HCT116 (cell line): Measurements from ENCODE around the gene NUP153. TPM values are rescaled to one million over a fixed set of nuclear protein-coding genes. Genes with fewer than 3 reads are reported as not detected.

Source experiments
- ATAC-seq: fragments of 200-7000 bp; cut with Tn5 transposase; 2 replicates; pipeline ENCODE4 v1.9.1; 2020; ENCODE audit warnings: mild to moderate bottlenecking, moderate library complexity
- BruUV-seq: library from RNA; stranded (reverse); fragments of 400-500 nt; replicated peaks from 2 replicates; lab custom pipeline; 2021; lab: Mats Ljungman, UMichigan
- CTCF ChIA-PET: fragments of 300-600 bp; sonication (Branson Sonifier 250); formaldehyde crosslinking; loops from one replicate; lab custom pipeline; 2021; ENCODE audit warnings: antibody characterized with exemption; lab: Charles Lee
- POLR2A ChIA-PET: fragments of 300-600, 350-600 bp; sonication (Branson Sonifier 250); formaldehyde crosslinking; loops from one replicate; lab custom pipeline; 2021; ENCODE audit warnings: antibody characterized with exemption; lab: Charles Lee
- RAD21 ChIA-PET, 2 experiments: fragments of 300-600 bp; sonication (Branson Sonifier 250); formaldehyde crosslinking; loops; one replicate each; lab custom pipeline; 2023; ENCODE audit warnings: low total read pairs in 2 of 2; ENCODE audit not compliant: uncharacterized antibody in 2 of 2, unreplicated experiment in 2 of 2, low non-redundant PET in 1 of 2; lab: Charles Lee
- DNase-seq: peaks from one replicate; pipeline ENCODE4 v3.0.0-alpha.2; 2010; ENCODE audit warnings: low read depth, low spot score
- H2AFZ ChIP-seq: fragments of 200-600 bp; shearing (Covaris generic), sonication (generic); 2 replicates; pipeline ENCODE4 v1.6.1; 2017; ENCODE audit warnings: low read depth, mixed run types, mixed read lengths, antibody characterized with exemption, low read length; ENCODE audit not compliant: poor library complexity, severe bottlenecking
- H3K27ac ChIP-seq: 2 replicates; pipeline ENCODE4 v1.5.1; 2012; ENCODE audit warnings: low read depth, low read length
- H3K27me3 ChIP-seq: fragments of 200-600 bp; sonication (generic); 2 replicates; pipeline ENCODE4 v1.6.1; 2016; ENCODE audit warnings: mixed run types, low read length, mixed read lengths; ENCODE audit not compliant: insufficient read depth
- H3K36me3 ChIP-seq, 2 experiments: fragments of 200-500 bp in 1 of 2; fragments of 200-600 bp in 1 of 2; sonication (Bioruptor generic) in 1 of 2; sonication (generic) in 1 of 2; 2 replicates each; pipeline versions ENCODE4 v1.5.1 to v1.6.1; 2014 to 2016; ENCODE audit warnings: low read length in 2 of 2, inconsistent platforms in 1 of 2, mixed read lengths in 1 of 2, mixed run types in 1 of 2; ENCODE audit not compliant: insufficient read depth in 2 of 2, control insufficient read depth in 1 of 2
- H3K4me1 ChIP-seq, 2 experiments: fragments of 200-600 bp in 1 of 2; sonication (generic) in 1 of 2; 2 replicates each; pipeline versions ENCODE4 v1.5.1 to v1.6.1; 2012 to 2017; ENCODE audit warnings: low read length in 2 of 2, inconsistent platforms in 1 of 2, mild to moderate bottlenecking in 1 of 2, mixed read lengths in 1 of 2, mixed run types in 1 of 2, moderate library complexity in 1 of 2; ENCODE audit not compliant: insufficient read depth in 2 of 2, control insufficient read depth in 1 of 2
- H3K4me2 ChIP-seq: fragments of 200-600 bp; sonication (generic); 2 replicates; pipeline ENCODE4 v1.6.1; 2017; ENCODE audit warnings: mixed run types, low read length, mixed read lengths
- H3K4me3 ChIP-seq, 2 experiments: fragments of 200-600 bp in 1 of 2; sonication (generic) in 1 of 2; replicated peaks in 1 of 2; 2 replicates each; pipeline ENCODE4 v1.5.1; 2011 to 2016; ENCODE audit warnings: low read length in 2 of 2, control low read depth in 1 of 2, low read depth in 1 of 2, mild to moderate bottlenecking in 1 of 2, mixed read lengths in 1 of 2, mixed run types in 1 of 2
- H3K79me2 ChIP-seq: fragments of 200-600 bp; sonication (generic); 2 replicates; pipeline ENCODE4 v1.6.1; 2017; ENCODE audit warnings: mild to moderate bottlenecking, mixed run types, low read length, moderate library complexity, mixed read lengths; ENCODE audit not compliant: insufficient read depth
- H3K9ac ChIP-seq: fragments of 200-600 bp; sonication (generic); 2 replicates; pipeline ENCODE4 v1.6.1; 2016; ENCODE audit warnings: low read length, mixed read lengths
- H3K9me2 ChIP-seq: fragments of 200-600 bp; sonication (generic), shearing (Covaris generic); 2 replicates; pipeline ENCODE4 v1.6.1; 2017; ENCODE audit warnings: mixed run types, mild to moderate bottlenecking, moderate library complexity; ENCODE audit not compliant: insufficient read depth
- H3K9me3 ChIP-seq, 2 experiments: fragments of 200-500 bp in 1 of 2; fragments of 200-600 bp in 1 of 2; sonication (Bioruptor generic) in 1 of 2; sonication (generic) in 1 of 2; 2 replicates each; pipeline ENCODE4 v1.6.1; 2014 to 2017; ENCODE audit warnings: low read length in 2 of 2, mixed read lengths in 2 of 2, inconsistent platforms in 1 of 2, low read depth in 1 of 2, mild to moderate bottlenecking in 1 of 2, mixed run types in 1 of 2, moderate library complexity in 1 of 2; ENCODE audit not compliant: control insufficient read depth in 1 of 2, insufficient read depth in 1 of 2
- H4K20me1 ChIP-seq: fragments of 200-600 bp; sonication (generic), shearing (Covaris generic); 2 replicates; pipeline ENCODE4 v1.6.1; 2017; ENCODE audit warnings: mixed run types, mild to moderate bottlenecking, moderate library complexity; ENCODE audit not compliant: insufficient read depth
- CBX3 ChIP-seq: IDR thresholded peaks from 2 replicates; pipeline ENCODE4 v1.6.1; 2012; ENCODE audit warnings: low read depth
- EGR1 ChIP-seq: IDR thresholded peaks from 2 replicates; pipeline ENCODE4 v1.6.1; 2012; ENCODE audit warnings: low read depth
- FOSL1 ChIP-seq: IDR thresholded peaks from 2 replicates; pipeline ENCODE4 v1.6.1; 2012; ENCODE audit warnings: low read depth
- JUND ChIP-seq: IDR thresholded peaks from 2 replicates; pipeline ENCODE4 v1.6.1; 2012
- POLR2A ChIP-seq: IDR thresholded peaks from 2 replicates; pipeline ENCODE4 v1.7.0; 2011; ENCODE audit warnings: borderline replicate concordance; ENCODE audit not compliant: insufficient read depth, insufficient read length; ENCODE audit errors: extremely low read depth
- RAD21 ChIP-seq: IDR thresholded peaks from 2 replicates; pipeline ENCODE4 v1.6.1; 2012; ENCODE audit warnings: low read depth, mild to moderate bottlenecking
- SP1 ChIP-seq: IDR thresholded peaks from 2 replicates; pipeline ENCODE4 v1.6.1; 2012; ENCODE audit warnings: low read depth
- SRF ChIP-seq: IDR thresholded peaks from 2 replicates; pipeline ENCODE4 v1.6.1; 2012; ENCODE audit warnings: low read depth
- TCF7L2 ChIP-seq: IDR thresholded peaks from 2 replicates; pipeline ENCODE4 v1.7.0; 2011; ENCODE audit warnings: borderline replicate concordance, inconsistent platforms; ENCODE audit not compliant: insufficient read depth, insufficient read length; ENCODE audit errors: extremely low read depth
- YY1 ChIP-seq: IDR thresholded peaks from 2 replicates; pipeline ENCODE4 v1.6.1; 2011; ENCODE audit warnings: low read length, low read depth, moderate library complexity, mild to moderate bottlenecking; ENCODE audit not compliant: insufficient replicate concordance; ENCODE audit errors: extremely low read depth
- ZFX ChIP-seq: fragments of 450-650 bp; IDR thresholded peaks from 2 replicates; pipeline ENCODE4 v1.6.1; 2017
- intact Hi-C: fragments of 100-400 bp; cut with micrococcal nuclease; formaldehyde crosslinking; loops from 2 replicates; pipeline ENCODE4 v1.10.0; 2022
- total RNA-seq: library from RNA; stranded (reverse); gene quantifications from one replicate; pipeline ENCODE4 v1.2.1, GENCODE V29; 2021; ENCODE audit not compliant: unreplicated experiment
- TF ChIP-seq, protein P1 (sequence below), 3 experiments: fragments of 200-600 bp in 1 of 3; sonication (generic) in 1 of 3; IDR thresholded peaks in 2 of 3; conservative IDR thresholded peaks in 1 of 3; 2 replicates each; pipeline ENCODE4 v1.5.1; 2012 to 2017; ENCODE audit warnings: low read depth in 2 of 3, low read length in 2 of 3, antibody characterized with exemption in 1 of 3, borderline replicate concordance in 1 of 3, control low read depth in 1 of 3, mild to moderate bottlenecking in 1 of 3, mixed read lengths in 1 of 3, mixed run types in 1 of 3, moderate library complexity in 1 of 3; ENCODE audit not compliant: insufficient read depth in 1 of 3
- TF ChIP-seq, protein P2 (sequence below): IDR thresholded peaks from 2 replicates; pipeline ENCODE4 v1.6.1; 2012; ENCODE audit warnings: low read depth
- TF ChIP-seq, protein P3 (sequence below): IDR thresholded peaks from 2 replicates; pipeline ENCODE4 v1.6.1; 2012

NUP153 gene
- total RNA-seq, 1 experiment from 2014 or later: 51.6 TPM

DNA sequence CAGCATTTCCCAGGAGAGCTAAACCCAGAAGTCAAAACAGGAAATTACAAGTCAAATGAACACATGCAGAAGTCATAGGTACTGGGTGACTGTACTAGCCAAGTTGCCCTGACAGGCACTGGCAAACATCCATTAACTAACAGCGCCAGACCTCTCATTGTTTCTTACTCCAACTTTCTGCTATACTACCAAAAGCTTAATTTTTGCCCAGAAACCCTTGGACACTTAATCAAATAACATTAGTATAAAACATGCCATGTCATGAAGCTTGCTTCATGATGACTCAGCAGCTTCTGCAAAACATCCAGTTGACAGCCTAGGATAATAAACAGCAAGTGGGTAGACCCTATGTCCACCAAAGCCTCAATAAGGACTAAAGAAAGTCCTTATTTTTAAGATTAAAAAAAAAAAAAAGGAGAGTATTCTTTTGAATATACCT lies 3.5 kb downstream of the NUP153 start (continued):
- TF ChIP-seq, protein P1, sequence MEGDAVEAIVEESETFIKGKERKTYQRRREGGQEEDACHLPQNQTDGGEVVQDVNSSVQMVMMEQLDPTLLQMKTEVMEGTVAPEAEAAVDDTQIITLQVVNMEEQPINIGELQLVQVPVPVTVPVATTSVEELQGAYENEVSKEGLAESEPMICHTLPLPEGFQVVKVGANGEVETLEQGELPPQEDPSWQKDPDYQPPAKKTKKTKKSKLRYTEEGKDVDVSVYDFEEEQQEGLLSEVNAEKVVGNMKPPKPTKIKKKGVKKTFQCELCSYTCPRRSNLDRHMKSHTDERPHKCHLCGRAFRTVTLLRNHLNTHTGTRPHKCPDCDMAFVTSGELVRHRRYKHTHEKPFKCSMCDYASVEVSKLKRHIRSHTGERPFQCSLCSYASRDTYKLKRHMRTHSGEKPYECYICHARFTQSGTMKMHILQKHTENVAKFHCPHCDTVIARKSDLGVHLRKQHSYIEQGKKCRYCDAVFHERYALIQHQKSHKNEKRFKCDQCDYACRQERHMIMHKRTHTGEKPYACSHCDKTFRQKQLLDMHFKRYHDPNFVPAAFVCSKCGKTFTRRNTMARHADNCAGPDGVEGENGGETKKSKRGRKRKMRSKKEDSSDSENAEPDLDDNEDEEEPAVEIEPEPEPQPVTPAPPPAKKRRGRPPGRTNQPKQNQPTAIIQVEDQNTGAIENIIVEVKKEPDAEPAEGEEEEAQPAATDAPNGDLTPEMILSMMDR (IDR thresholded peaks at IDR 0.05 in 2 of 3, conservative IDR thresholded peaks at IDR 0.05 in 1 of 3; ENCODE audit: borderline replicate concordance in 1 of 3, insufficient read depth in 1 of 3, low read depth in 2 of 3, low read length in 2 of 3): no peak

DNA sequence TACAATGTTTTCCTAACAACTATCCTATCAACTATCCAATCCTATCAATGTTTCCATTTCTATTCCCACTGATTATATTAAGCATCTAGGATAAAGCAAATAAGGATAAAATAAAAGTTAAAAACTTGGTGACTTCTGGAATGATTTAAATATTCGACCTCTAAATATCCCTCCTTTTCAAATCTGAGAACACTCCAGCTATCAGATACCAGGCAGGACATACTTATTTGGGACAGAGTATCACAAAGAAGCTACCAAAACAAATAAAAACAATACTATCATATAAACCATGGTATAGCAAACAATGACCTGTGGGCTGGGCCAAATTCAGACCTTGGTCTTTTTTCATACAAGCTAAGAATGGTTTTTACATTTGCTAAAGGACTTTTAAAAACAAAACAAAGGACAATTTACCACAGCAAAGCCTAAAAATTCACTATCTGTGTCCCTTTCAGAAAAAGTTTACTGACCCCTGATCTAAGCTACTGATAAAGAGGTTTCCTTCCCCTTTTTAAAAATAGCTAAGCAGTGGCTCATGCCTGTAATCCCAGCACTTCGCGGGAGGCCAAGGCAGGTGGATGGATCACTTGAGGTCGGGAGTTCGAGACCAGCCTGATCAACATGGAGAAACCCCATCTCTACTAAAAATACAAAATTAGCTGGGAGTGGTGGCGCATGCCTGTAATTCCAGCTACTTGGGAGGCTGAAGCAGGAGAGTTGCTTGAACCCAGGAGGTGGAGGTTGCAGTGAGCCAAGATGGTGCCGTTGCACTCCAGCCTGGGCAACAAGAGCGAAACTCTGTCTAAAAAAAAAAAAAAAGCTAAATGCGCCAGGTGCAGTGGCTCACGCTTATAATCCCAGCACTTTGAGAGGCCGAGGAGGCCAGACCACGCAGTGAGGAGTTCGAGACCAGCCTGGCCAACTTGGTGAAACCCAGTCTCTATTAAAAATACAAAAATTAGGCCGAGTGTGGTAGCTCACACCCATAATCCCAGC lies 6.0 kb downstream of the NUP153 start:
- H3K4me2 ChIP-seq: no peak overlapping the region
- peaks cover 9% of the 10 kb centered on the region; the same call in 1 of the 2 replicates for H4K20me1 ChIP-seq
- intact Hi-C loops: no loop called here
- H3K79me2 ChIP-seq: peaks cover 100% of the 10 kb centered on the region
- H3K36me3 ChIP-seq: no peaks in the 10 kb centered on the region
- H3K4me3 ChIP-seq: no peak overlapping the region
- H3K9ac ChIP-seq: no peak overlapping the region
- H3K27ac ChIP-seq: no peak overlapping the region
- no peaks in the 10 kb centered on the region for H3K27me3 ChIP-seq
- no TSS peak for BruUV-seq
- no peaks in the 10 kb centered on the region for H3K9me2 ChIP-seq
- H3K4me1 ChIP-seq: peaks cover 33 to 36% of the 10 kb centered on the region in 2 experiments
- RAD21 ChIA-PET: no interaction called here
- DNase-seq: no peak
- CTCF ChIA-PET: interaction anchor here (3.0 kb wide), 1 partner anchor 9 kb away, joined by 14 read pairs; no protein-coding TSS in a partner anchor
- ATAC-seq: no peak
- no peak overlapping the region for H2AFZ ChIP-seq
- no peaks in the 10 kb centered on the region for H3K9me3 ChIP-seq
- POLR2A ChIA-PET: interaction anchor here (1.0 kb wide), 1 partner anchor 14 kb away, joined by 3 read pairs; no protein-coding TSS in a partner anchor
- TF ChIP-seq JUND: no peak
- no peak for TF ChIP-seq SRF
- TF ChIP-seq POLR2A: no peak
- no peak for TF ChIP-seq SP1
- TF ChIP-seq, protein P1 (IDR thresholded peaks at IDR 0.05 in 2 of 3, conservative IDR thresholded peaks at IDR 0.05 in 1 of 3; ENCODE audit: borderline replicate concordance in 1 of 3, insufficient read depth in 1 of 3, low read depth in 2 of 3, low read length in 2 of 3): no peak
- TF ChIP-seq CBX3: no peak
- TF ChIP-seq, protein P2, sequence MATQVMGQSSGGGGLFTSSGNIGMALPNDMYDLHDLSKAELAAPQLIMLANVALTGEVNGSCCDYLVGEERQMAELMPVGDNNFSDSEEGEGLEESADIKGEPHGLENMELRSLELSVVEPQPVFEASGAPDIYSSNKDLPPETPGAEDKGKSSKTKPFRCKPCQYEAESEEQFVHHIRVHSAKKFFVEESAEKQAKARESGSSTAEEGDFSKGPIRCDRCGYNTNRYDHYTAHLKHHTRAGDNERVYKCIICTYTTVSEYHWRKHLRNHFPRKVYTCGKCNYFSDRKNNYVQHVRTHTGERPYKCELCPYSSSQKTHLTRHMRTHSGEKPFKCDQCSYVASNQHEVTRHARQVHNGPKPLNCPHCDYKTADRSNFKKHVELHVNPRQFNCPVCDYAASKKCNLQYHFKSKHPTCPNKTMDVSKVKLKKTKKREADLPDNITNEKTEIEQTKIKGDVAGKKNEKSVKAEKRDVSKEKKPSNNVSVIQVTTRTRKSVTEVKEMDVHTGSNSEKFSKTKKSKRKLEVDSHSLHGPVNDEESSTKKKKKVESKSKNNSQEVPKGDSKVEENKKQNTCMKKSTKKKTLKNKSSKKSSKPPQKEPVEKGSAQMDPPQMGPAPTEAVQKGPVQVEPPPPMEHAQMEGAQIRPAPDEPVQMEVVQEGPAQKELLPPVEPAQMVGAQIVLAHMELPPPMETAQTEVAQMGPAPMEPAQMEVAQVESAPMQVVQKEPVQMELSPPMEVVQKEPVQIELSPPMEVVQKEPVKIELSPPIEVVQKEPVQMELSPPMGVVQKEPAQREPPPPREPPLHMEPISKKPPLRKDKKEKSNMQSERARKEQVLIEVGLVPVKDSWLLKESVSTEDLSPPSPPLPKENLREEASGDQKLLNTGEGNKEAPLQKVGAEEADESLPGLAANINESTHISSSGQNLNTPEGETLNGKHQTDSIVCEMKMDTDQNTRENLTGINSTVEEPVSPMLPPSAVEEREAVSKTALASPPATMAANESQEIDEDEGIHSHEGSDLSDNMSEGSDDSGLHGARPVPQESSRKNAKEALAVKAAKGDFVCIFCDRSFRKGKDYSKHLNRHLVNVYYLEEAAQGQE: no peak
- TF ChIP-seq TCF7L2: no peak
- TF ChIP-seq ZFX: no peak
- no peak for TF ChIP-seq EGR1
- TF ChIP-seq, protein P3, sequence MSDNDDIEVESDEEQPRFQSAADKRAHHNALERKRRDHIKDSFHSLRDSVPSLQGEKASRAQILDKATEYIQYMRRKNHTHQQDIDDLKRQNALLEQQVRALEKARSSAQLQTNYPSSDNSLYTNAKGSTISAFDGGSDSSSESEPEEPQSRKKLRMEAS: no peak
- TF ChIP-seq FOSL1: no peak
- no peak for TF ChIP-seq YY1
- no peak for TF ChIP-seq RAD21
